ENCODE results near the gene DHRS13.
"Not testable (repeated sequence)": the region's sequence is repeated elsewhere in the genome, so short reads cannot be mapped to it uniquely, and the experiment has no call there.

The DHRS13 gene

GRCh38 chr17:28849281-28849680 lies 53.6 kb downstream of the DHRS13 start:
- no peak for DNase-seq (ENCODE audit: low read depth)
- TF ChIP-seq CTCF (IDR thresholded peaks at IDR 0.05; ENCODE audit: insufficient read depth, low read depth, low read length, missing control alignments), result no peak
- H3K4me3 ChIP-seq (ENCODE audit: low read depth, low read length), result no peak overlapping the region

DNA sequence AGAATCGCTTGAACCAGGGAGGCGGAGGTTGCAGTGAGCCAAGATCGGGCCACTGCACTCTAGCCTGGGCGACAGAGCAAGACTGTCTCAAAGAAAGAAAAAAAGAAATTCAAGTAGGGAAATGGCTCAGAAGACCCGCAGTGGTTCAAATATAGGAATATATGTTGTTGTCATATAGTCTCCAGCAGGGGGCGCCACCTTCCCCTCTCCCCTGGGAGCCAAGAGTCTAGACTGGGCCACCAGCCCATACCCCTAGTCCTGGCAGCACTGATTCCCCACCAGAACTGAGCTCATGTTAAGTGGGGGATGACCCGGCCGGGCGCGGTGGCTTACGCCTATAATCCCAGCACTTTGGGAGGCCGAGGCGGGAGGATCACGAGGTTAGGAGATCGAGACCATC lies 54.2 kb downstream of the DHRS13 start:
- TF ChIP-seq CTCF (IDR thresholded peaks at IDR 0.05; ENCODE audit: insufficient read depth, low read depth, low read length, missing control alignments), result peak; percentile 45
- peak; percentile 66 for DNase-seq (ENCODE audit: low read depth)
- H3K4me3 ChIP-seq (ENCODE audit: low read depth, low read length), result not testable (repeated sequence)
